B cell (primary cell): Measurements from ENCODE around the gene TMEM106C. TPM values are rescaled to one million over a fixed set of nuclear protein-coding genes. Genes with fewer than 3 reads are reported as not detected.

Source experiments
- ATAC-seq: fragments of 200-7000 bp; cut with Tn5 transposase; one replicate; pipeline ENCODE4 v1.10.0; 2021; ENCODE audit warnings: low read depth, mild to moderate bottlenecking, moderate number of reproducible peaks, moderate library complexity
- CTCF ChIA-PET: fragments of 350-600 bp; sonication (Branson Sonifier 250); formaldehyde crosslinking; loops from one replicate; lab custom pipeline; 2021; ENCODE audit warnings: antibody characterized with exemption, inconsistent platforms; lab: Charles Lee
- POLR2A ChIA-PET: fragments of 350-600 bp; sonication (Branson Sonifier 250); formaldehyde crosslinking; loops from one replicate; lab custom pipeline; 2021; ENCODE audit warnings: antibody characterized with exemption; lab: Charles Lee
- DNase-seq: peaks from one replicate; pipeline ENCODE4 v3.0.0; 2013
- H2AFZ ChIP-seq: 2 replicates; pipeline ENCODE4 v1.6.1; 2012; ENCODE audit warnings: mild to moderate bottlenecking, low read depth, low read length; ENCODE audit not compliant: insufficient read depth, poor library complexity, severe bottlenecking
- H3K27ac ChIP-seq, 2 donors: 1 replicate in 1 of 2; 2 replicates in 1 of 2; pipeline ENCODE4 v1.5.1; 2012 to 2013; ENCODE audit warnings: low read length in 2 of 2, mild to moderate bottlenecking in 2 of 2, moderate library complexity in 1 of 2
- H3K27me3 ChIP-seq, 4 experiments: fragments of 200-600 bp in 1 of 4; sonication (generic) in 1 of 4; replicated peaks in 1 of 4; 1 replicate in 2 of 4; 2 replicates in 2 of 4; pipeline versions ENCODE4 v1.6.1 to v1.7.0; 2013 to 2016; ENCODE audit warnings: low read length in 3 of 4, mild to moderate bottlenecking in 2 of 4, mixed read lengths in 1 of 4, moderate library complexity in 1 of 4; ENCODE audit not compliant: insufficient read depth in 4 of 4, control insufficient read depth in 3 of 4; ENCODE audit errors: control extremely low read depth in 1 of 4
- H3K36me3 ChIP-seq, 2 experiments: replicated peaks in 1 of 2; 1 replicate in 1 of 2; 2 replicates in 1 of 2; pipeline versions ENCODE4 v1.6.1 to v1.7.1; 2013; ENCODE audit warnings: low read length in 1 of 2; ENCODE audit not compliant: insufficient read depth in 2 of 2, control insufficient read depth in 1 of 2; ENCODE audit errors: control extremely low read depth in 1 of 2, extremely low read depth in 1 of 2
- H3K4me1 ChIP-seq, 2 donors: fragments of 200-600 bp in 1 of 2; sonication (generic) in 1 of 2; 1 replicate in 1 of 2; 2 replicates in 1 of 2; pipeline versions ENCODE4 v1.5.1 to v1.6.1; 2013 to 2017; ENCODE audit warnings: low read length in 2 of 2; ENCODE audit not compliant: control insufficient read depth in 2 of 2, insufficient read depth in 2 of 2
- H3K4me2 ChIP-seq: replicated peaks from 2 replicates; pipeline ENCODE3; 2012; ENCODE audit warnings: mild to moderate bottlenecking, low read depth, low read length; ENCODE audit not compliant: poor library complexity, severe bottlenecking
- H3K4me3 ChIP-seq, 5 experiments: fragments of 200-600 bp in 1 of 5; sonication (generic) in 1 of 5; 1 replicate in 3 of 5; 2 replicates in 2 of 5; pipeline versions ENCODE4 v1.5.1 to v1.7.0; 2011 to 2016; ENCODE audit warnings: low read length in 4 of 5, mild to moderate bottlenecking in 4 of 5, low read depth in 2 of 5, control low read depth in 1 of 5, moderate library complexity in 1 of 5; ENCODE audit not compliant: insufficient read depth in 1 of 5; ENCODE audit errors: control extremely low read depth in 1 of 5, extremely low read depth in 1 of 5
- H3K79me2 ChIP-seq: fragments of 200-600 bp; sonication (generic); one replicate; pipeline ENCODE4 v1.6.0; 2016; ENCODE audit warnings: low read length; ENCODE audit not compliant: control insufficient read depth, insufficient read depth
- H3K9ac ChIP-seq: fragments of 200-600 bp; sonication (generic); 2 replicates; pipeline ENCODE4 v1.6.1; 2017; ENCODE audit warnings: mild to moderate bottlenecking, low read length, moderate library complexity
- H3K9me3 ChIP-seq, 3 donors: one replicate each; pipeline versions ENCODE4 v1.6.1 to v1.7.1; 2013; ENCODE audit warnings: low read length in 2 of 3; ENCODE audit not compliant: control insufficient read depth in 2 of 3, insufficient read depth in 1 of 3; ENCODE audit errors: control extremely low read depth in 1 of 3
- H4K20me1 ChIP-seq: 2 replicates; pipeline ENCODE4 v1.6.0; 2012; ENCODE audit warnings: mild to moderate bottlenecking, low read length; ENCODE audit not compliant: insufficient read depth, control insufficient read depth, poor library complexity, severe bottlenecking
- H3K27ac Mint-ChIP-seq: one replicate; pipeline ENCODE4 v1.8.0; 2021; ENCODE audit warnings: mixed read lengths
- H3K27me3 Mint-ChIP-seq: one replicate; pipeline ENCODE4 v1.8.0; 2021; ENCODE audit warnings: mixed read lengths
- H3K4me1 Mint-ChIP-seq: one replicate; pipeline ENCODE4 v1.8.0; 2021; ENCODE audit warnings: mixed read lengths
- H3K4me3 Mint-ChIP-seq: one replicate; pipeline ENCODE4 v1.8.0; 2021; ENCODE audit warnings: mixed read lengths
- H3K9me3 Mint-ChIP-seq: one replicate; pipeline ENCODE4 v1.8.0; 2022; ENCODE audit warnings: mixed read lengths; ENCODE audit not compliant: insufficient read depth
- EZH2 ChIP-seq: IDR thresholded peaks from 2 replicates; pipeline ENCODE4 v1.6.1; 2012; ENCODE audit warnings: borderline replicate concordance, low read depth, mild to moderate bottlenecking, moderate library complexity, low read length; ENCODE audit not compliant: insufficient read depth, poor library complexity, severe bottlenecking
- WGBS: methylation state at CpG from one replicate; pipeline ENCODE4 v1.1.5; 2013; ENCODE audit warnings: missing lambda C conversion rate; ENCODE audit not compliant: insufficient coverage; 5-methylcytosine and 5-hydroxymethylcytosine counted together
- intact Hi-C: fragments of 100-400 bp; cut with micrococcal nuclease; formaldehyde crosslinking; loops from one replicate; pipeline ENCODE4 v1.10.0; 2022
- polyA plus RNA-seq: library from polyadenylated mRNA; depleted of rRNA; stranded (reverse); fragments of >200 nt; gene quantifications from 2 replicates; pipeline ENCODE4 v1.2.3, GENCODE V29; 2012
- total RNA-seq, 2 donors: library from RNA; stranded (reverse); fragments of 120-200 nt in 1 of 2; gene quantifications; 1 replicate in 1 of 2; 2 replicates in 1 of 2; pipeline versions ENCODE4 v1.2.3 to v1.2.4, GENCODE V29; 2013 to 2022
- TF ChIP-seq, protein P1 (sequence below): fragments of 200-600 bp; IDR thresholded peaks from one replicate; pipeline ENCODE4 v1.8.0; 2022; ENCODE audit warnings: antibody characterized with exemption, mild to moderate bottlenecking

TMEM106C gene
- total and polyA plus RNA-seq, 2 donors (not counting 1 experiment from before 2014, with no cell fraction given): 37.5 to 44.2 TPM

DNA sequence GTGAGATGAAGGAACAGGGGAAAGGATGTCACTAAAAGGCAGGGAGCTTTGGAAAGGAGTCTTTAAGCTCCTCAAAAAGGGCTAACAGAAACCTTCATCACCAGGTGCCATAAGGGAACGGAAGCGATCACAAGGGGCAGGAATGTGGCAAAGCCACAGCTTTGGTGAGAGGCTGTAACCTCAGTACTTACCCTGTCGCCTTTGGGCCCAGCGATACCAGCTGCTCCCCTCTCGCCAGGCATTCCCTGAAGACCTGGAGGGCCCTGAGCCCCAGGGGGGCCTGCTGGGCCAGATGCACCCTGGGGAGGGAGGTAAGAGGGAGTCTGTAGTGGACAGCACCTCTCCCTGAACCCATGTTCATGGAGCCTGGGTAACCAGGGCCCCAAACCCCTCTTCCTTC, 18.9 kb downstream of the TMEM106C start:
- no peak overlapping the region for H3K4me2 ChIP-seq
- peaks cover 0 to 11% (median 3%) of the 10 kb centered on the region in 4 experiments for H3K27me3 ChIP-seq
- CTCF ChIA-PET: no interaction called here
- WGBS: 75% methylated on average over 5 of the region's 5 CpGs
- intact Hi-C loops: no loop called here
- Mint-ChIP-seq H3K9me3 (no peaks in the 10 kb centered on the region), H3K27me3 (peaks cover 9% of the 10 kb centered on the region), H3K4me3 (no peak overlapping the region), H3K27ac (no peak overlapping the region), H3K4me1 (peaks cover 2% of the 10 kb centered on the region)
- POLR2A ChIA-PET: interaction anchor here (0.5 kb wide), 1 partner anchor 329 kb away, joined by 4 read pairs; no protein-coding TSS in a partner anchor
- DNase-seq: no peak
- H2AFZ ChIP-seq: no peak overlapping the region
- no peak for ATAC-seq
- peaks cover 0 to 3% (median 0%) of the 10 kb centered on the region in 3 donors for H3K9me3 ChIP-seq
- TF ChIP-seq EZH2: no peak
- TF ChIP-seq, protein P1, sequence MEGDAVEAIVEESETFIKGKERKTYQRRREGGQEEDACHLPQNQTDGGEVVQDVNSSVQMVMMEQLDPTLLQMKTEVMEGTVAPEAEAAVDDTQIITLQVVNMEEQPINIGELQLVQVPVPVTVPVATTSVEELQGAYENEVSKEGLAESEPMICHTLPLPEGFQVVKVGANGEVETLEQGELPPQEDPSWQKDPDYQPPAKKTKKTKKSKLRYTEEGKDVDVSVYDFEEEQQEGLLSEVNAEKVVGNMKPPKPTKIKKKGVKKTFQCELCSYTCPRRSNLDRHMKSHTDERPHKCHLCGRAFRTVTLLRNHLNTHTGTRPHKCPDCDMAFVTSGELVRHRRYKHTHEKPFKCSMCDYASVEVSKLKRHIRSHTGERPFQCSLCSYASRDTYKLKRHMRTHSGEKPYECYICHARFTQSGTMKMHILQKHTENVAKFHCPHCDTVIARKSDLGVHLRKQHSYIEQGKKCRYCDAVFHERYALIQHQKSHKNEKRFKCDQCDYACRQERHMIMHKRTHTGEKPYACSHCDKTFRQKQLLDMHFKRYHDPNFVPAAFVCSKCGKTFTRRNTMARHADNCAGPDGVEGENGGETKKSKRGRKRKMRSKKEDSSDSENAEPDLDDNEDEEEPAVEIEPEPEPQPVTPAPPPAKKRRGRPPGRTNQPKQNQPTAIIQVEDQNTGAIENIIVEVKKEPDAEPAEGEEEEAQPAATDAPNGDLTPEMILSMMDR: no peak
- H3K36me3 ChIP-seq: no peaks in the 10 kb centered on the region
- H4K20me1 ChIP-seq: no peaks in the 10 kb centered on the region
- no peak overlapping the region for H3K27ac ChIP-seq
- H3K9ac ChIP-seq: no peak overlapping the region
- peaks cover 0 to under 1% of the 10 kb centered on the region in 2 donors for H3K4me1 ChIP-seq
- no peak overlapping the region for H3K4me3 ChIP-seq
- H3K79me2 ChIP-seq: no peaks in the 10 kb centered on the region

DNA sequence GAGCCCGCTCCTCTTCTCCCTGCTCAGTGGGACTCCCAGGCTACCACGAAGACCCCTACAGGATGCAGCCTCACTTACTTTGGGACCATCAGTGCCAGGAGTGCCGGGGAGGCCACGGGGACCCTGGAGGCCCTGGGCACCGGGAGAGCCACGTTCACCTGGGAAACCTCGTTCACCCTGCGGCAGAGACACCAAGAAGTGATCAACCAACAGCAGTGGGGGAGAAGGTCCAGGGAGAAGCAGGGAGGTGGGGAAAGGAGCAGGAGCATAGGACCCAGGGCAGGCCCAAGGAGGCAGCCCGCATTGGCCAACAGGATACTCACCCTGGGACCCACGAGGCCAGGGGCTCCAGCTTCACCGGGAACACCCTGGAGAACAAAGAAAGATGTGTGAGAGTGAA, 19.4 kb downstream of the TMEM106C start:
- CTCF ChIA-PET: no interaction called here

More for the DNA sequence above, 19.4 kb downstream of the TMEM106C start:
- WGBS: 95% methylated on average over 10 of the region's 11 CpGs
- no peak overlapping the region for H3K4me2 ChIP-seq
- H4K20me1 ChIP-seq: no peaks in the 10 kb centered on the region
- no peak overlapping the region for H2AFZ ChIP-seq
- H3K9me3 ChIP-seq: peaks cover 0 to 3% (median 0%) of the 10 kb centered on the region in 3 donors
- no peak overlapping the region for H3K4me3 Mint-ChIP-seq
- H3K4me3 ChIP-seq: no peak overlapping the region
- no peak overlapping the region for H3K9ac ChIP-seq
- H3K79me2 ChIP-seq: no peaks in the 10 kb centered on the region
- H3K27ac Mint-ChIP-seq: no peak overlapping the region
- no peak for DNase-seq
- POLR2A ChIA-PET: no interaction called here
- TF ChIP-seq, protein P1: no peak
- TF ChIP-seq EZH2: no peak
- H3K27me3 ChIP-seq: peaks cover 0 to 11% (median 3%) of the 10 kb centered on the region in 4 experiments
- H3K27ac ChIP-seq: no peak overlapping the region
- no peaks in the 10 kb centered on the region for H3K36me3 ChIP-seq
- no peaks in the 10 kb centered on the region for H3K9me3 Mint-ChIP-seq
- H3K4me1 ChIP-seq: peaks cover 0 to 5% of the 10 kb centered on the region in 2 donors
- ATAC-seq: no peak
- H3K4me1 Mint-ChIP-seq: peaks cover 6% of the 10 kb centered on the region
- intact Hi-C loops: no loop called here
- peaks cover 9% of the 10 kb centered on the region for H3K27me3 Mint-ChIP-seq
